Endothelial cell of umbilical vein (primary cell): ENCODE measurements around the gene MED27. TPM values are rescaled to one million over a fixed set of nuclear protein-coding genes. Genes with fewer than 3 reads are reported as not detected.

ENCODE experiments used
- BruUV-seq: library from RNA; stranded (reverse); fragments of 400-500 nt; replicated peaks from 2 replicates; lab custom pipeline; 2021; lab: Mats Ljungman, UMichigan
- CTCF ChIA-PET: fragments of 300-600, 350-600 bp; sonication (Branson Sonifier 250); formaldehyde crosslinking; loops from one replicate; lab custom pipeline; 2021; ENCODE audit warnings: antibody characterized with exemption, inconsistent platforms; lab: Charles Lee
- POLR2A ChIA-PET: fragments of 300-600, 350-600 bp; sonication (Branson Sonifier 250); formaldehyde crosslinking; loops from one replicate; lab custom pipeline; 2021; ENCODE audit warnings: antibody characterized with exemption, inconsistent platforms; lab: Charles Lee
- DNase-seq: peaks from one replicate; pipeline ENCODE4 v3.0.0-alpha.2; 2011; ENCODE audit warnings: low read depth, low spot score
- FAIRE-seq: peaks from 2 replicates; lab custom pipeline; 2011; peaks lifted over from hg19 to GRCh38; lab: Jason Lieb, UNC
- H2AFZ ChIP-seq: 2 replicates; pipeline ENCODE4 v1.6.0; 2012; ENCODE audit warnings: low read depth, low read length, control low read depth, inconsistent platforms
- H3K27ac ChIP-seq: 2 replicates; pipeline ENCODE4 v1.5.1; 2011; ENCODE audit warnings: low read depth, mild to moderate bottlenecking, control low read depth, low read length, moderate library complexity; ENCODE audit not compliant: insufficient read depth
- H3K27me3 ChIP-seq, 2 experiments: 2 replicates each; pipeline versions ENCODE4 v1.6.0 to v1.6.1; 2011; ENCODE audit warnings: low read length in 2 of 2, mixed read lengths in 1 of 2; ENCODE audit not compliant: control insufficient read depth in 2 of 2, insufficient read depth in 2 of 2
- H3K36me3 ChIP-seq, 2 experiments: 2 replicates in 1 of 2; 3 replicates in 1 of 2; pipeline ENCODE4 v1.5.1; 2011; ENCODE audit warnings: low read length in 2 of 2, mild to moderate bottlenecking in 1 of 2, moderate library complexity in 1 of 2; ENCODE audit not compliant: control insufficient read depth in 2 of 2, insufficient read depth in 2 of 2; ENCODE audit errors: extremely low read depth in 1 of 2
- H3K4me1 ChIP-seq: 3 replicates; pipeline ENCODE4 v1.5.1; 2011; ENCODE audit warnings: mild to moderate bottlenecking, low read length; ENCODE audit not compliant: control insufficient read depth, insufficient read depth; ENCODE audit errors: extremely low read depth
- H3K4me2 ChIP-seq: 2 replicates; pipeline ENCODE4 v1.6.1; 2011; ENCODE audit warnings: low read length, control low read depth, mixed read lengths; ENCODE audit not compliant: insufficient read depth
- H3K4me3 ChIP-seq, 3 experiments: fragments of 200-600 bp in 1 of 3; sonication (generic), shearing (Covaris generic) in 1 of 3; replicated peaks in 1 of 3; 2 replicates each; pipeline ENCODE4 v1.5.1; 2011 to 2016; ENCODE audit warnings: control low read depth in 3 of 3, low read length in 3 of 3, mild to moderate bottlenecking in 2 of 3, inconsistent platforms in 1 of 3, low read depth in 1 of 3, moderate library complexity in 1 of 3; ENCODE audit not compliant: insufficient read depth in 1 of 3
- H3K79me2 ChIP-seq: 2 replicates; pipeline ENCODE4 v1.6.0; 2012; ENCODE audit warnings: low read length, inconsistent platforms; ENCODE audit not compliant: control insufficient read depth, insufficient read depth
- H3K9ac ChIP-seq: replicated peaks from 2 replicates; pipeline ENCODE3; 2011; ENCODE audit warnings: low read length, control low read depth; ENCODE audit not compliant: insufficient read depth; ENCODE audit errors: extremely low read depth
- H3K9me1 ChIP-seq: replicated peaks from 3 replicates; pipeline ENCODE4 v1.6.0; 2011; ENCODE audit warnings: mild to moderate bottlenecking, low read length; ENCODE audit not compliant: control insufficient read depth, insufficient read depth; ENCODE audit errors: extremely low read depth
- H3K9me3 ChIP-seq: replicated peaks from 2 replicates; pipeline ENCODE4 v1.5.1; 2012; ENCODE audit warnings: low read length, inconsistent platforms; ENCODE audit not compliant: control insufficient read depth, insufficient read depth
- H4K20me1 ChIP-seq: replicated peaks from 2 replicates; pipeline ENCODE3; 2011; ENCODE audit warnings: mild to moderate bottlenecking, low read length; ENCODE audit not compliant: control insufficient read depth, insufficient read depth; ENCODE audit errors: extremely low read depth
- FOS ChIP-seq: IDR thresholded peaks from 2 replicates; pipeline ENCODE4 v1.6.1; 2011; ENCODE audit warnings: mild to moderate bottlenecking, low read length, moderate library complexity, borderline replicate concordance; ENCODE audit not compliant: insufficient read depth
- GATA2 ChIP-seq: IDR thresholded peaks from 2 replicates; pipeline ENCODE4 v1.7.0; 2011; ENCODE audit warnings: low read depth, mild to moderate bottlenecking, moderate library complexity, mixed read lengths, low read length; ENCODE audit not compliant: insufficient read length, insufficient read depth
- JUN ChIP-seq: IDR thresholded peaks from 2 replicates; pipeline ENCODE4 v1.6.1; 2011; ENCODE audit warnings: borderline replicate concordance, low read depth; ENCODE audit not compliant: insufficient read length, insufficient read depth
- MYC ChIP-seq: IDR thresholded peaks from one replicate; pipeline ENCODE4 v1.6.1; 2011; ENCODE audit warnings: mild to moderate bottlenecking, low read depth, low read length
- POLR2AphosphoS5 ChIP-seq: IDR thresholded peaks from 2 replicates; pipeline ENCODE4 v1.6.1; 2012; ENCODE audit warnings: low read depth, mild to moderate bottlenecking, control low read depth, low read length, moderate library complexity; ENCODE audit not compliant: insufficient read depth
- dilution Hi-C: fragments of 300-500 bp; cut with MboI; formaldehyde crosslinking; loops from one replicate; pipeline ENCODE4 v1.15.0; 2019; ENCODE audit warnings: low sequenced_read_pairs; ENCODE audit not compliant: extremely low pct_ligation_motif_present
- intact Hi-C: fragments of 100-400 bp; cut with micrococcal nuclease; formaldehyde crosslinking; loops from one replicate; pipeline ENCODE4 v1.10.0; 2022
- polyA plus RNA-seq, 4 experiments: library from polyadenylated mRNA; depleted of rRNA in 3 of 4; stranded (reverse) in 3 of 4; unstranded in 1 of 4; fragments of >200 nt; gene quantifications; 2 replicates each; pipeline versions ENCODE4 v1.2.1 to v1.2.3, GENCODE V29; 2011 to 2012; ENCODE audit warnings: missing spikeins in 1 of 4
- total RNA-seq: library from RNA; stranded (reverse); gene quantifications from 2 replicates; pipeline ENCODE4 v1.2.3, GENCODE V29; 2021
- TF ChIP-seq, protein P1 (sequence below), 2 donors: IDR thresholded peaks; 1 replicate in 1 of 2; 2 replicates in 1 of 2; pipeline ENCODE4 v1.5.1; 2011; ENCODE audit warnings: low read length in 2 of 2, mild to moderate bottlenecking in 2 of 2, moderate library complexity in 2 of 2, control low read depth in 1 of 2, inconsistent platforms in 1 of 2, low read depth in 1 of 2; ENCODE audit not compliant: insufficient read depth in 1 of 2; ENCODE audit errors: extremely low read depth in 1 of 2

MED27 gene
- total and polyA plus RNA-seq, 2 donors (not counting 3 experiments of a cell fraction or from before 2014, with no cell fraction given) = 27.9 to 47.8 TPM

DNA sequence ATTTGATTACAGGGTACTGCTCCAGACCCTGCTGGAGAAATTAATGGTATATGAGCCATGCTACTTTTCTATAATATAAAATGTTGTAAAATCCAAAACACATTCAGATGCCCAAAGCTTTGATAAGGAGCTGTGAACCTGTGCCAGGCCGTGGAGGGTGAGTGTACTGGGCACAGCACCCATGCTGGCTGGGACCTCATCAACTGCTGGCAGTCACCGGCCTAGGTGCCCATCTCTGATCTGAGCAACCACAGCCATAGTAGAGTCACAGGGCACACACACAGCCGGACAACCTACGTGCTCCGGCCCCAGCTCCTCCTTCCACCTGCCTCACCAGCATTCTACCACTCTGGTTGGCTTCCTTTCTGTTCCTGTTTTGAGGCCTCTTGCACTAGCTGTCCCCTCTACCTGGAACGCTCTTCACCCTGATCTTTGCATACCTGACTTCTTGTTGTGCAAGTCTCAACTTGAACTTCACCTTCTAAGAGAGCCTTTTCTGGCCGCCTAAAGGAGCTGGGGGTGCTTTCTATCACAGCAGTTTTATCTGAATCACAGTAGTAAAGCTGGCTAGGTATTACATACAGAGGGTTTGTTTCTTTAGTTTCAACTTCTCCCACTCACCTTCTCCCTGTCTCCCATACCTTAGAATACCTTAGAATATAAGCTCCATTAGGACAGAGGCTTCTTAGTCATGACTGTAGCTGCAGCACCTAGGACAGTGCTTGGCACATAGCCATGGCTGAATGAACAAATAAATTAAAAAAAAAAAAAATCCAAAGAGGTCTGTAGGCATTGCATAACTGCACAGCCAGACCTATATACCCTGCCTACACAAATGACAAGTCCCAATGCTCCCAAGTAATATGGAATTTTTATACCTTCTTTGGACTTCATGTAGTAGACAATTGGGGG is 51.7 kb downstream of the MED27 start:
- no peaks in the 10 kb centered on the region for H3K9me3 ChIP-seq
- H3K9me1 ChIP-seq = no peaks in the 10 kb centered on the region
- TF ChIP-seq GATA2 = no peak
- TF ChIP-seq FOS = no peak
- no peak for TF ChIP-seq JUN
- no peak for TF ChIP-seq POLR2AphosphoS5
- TF ChIP-seq, protein P1, sequence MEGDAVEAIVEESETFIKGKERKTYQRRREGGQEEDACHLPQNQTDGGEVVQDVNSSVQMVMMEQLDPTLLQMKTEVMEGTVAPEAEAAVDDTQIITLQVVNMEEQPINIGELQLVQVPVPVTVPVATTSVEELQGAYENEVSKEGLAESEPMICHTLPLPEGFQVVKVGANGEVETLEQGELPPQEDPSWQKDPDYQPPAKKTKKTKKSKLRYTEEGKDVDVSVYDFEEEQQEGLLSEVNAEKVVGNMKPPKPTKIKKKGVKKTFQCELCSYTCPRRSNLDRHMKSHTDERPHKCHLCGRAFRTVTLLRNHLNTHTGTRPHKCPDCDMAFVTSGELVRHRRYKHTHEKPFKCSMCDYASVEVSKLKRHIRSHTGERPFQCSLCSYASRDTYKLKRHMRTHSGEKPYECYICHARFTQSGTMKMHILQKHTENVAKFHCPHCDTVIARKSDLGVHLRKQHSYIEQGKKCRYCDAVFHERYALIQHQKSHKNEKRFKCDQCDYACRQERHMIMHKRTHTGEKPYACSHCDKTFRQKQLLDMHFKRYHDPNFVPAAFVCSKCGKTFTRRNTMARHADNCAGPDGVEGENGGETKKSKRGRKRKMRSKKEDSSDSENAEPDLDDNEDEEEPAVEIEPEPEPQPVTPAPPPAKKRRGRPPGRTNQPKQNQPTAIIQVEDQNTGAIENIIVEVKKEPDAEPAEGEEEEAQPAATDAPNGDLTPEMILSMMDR (IDR thresholded peaks at IDR 0.05; ENCODE audit: extremely low read depth in 1 of 2, insufficient read depth in 1 of 2, low read depth in 1 of 2, low read length in 2 of 2) = no peak
- no peak for TF ChIP-seq MYC
- H3K79me2 ChIP-seq = peaks cover 8% of the 10 kb centered on the region
- dilution Hi-C loops (no loop called here), intact Hi-C loops (no loop called here)
- no TSS peak for BruUV-seq
- no peaks in the 10 kb centered on the region for H3K36me3 ChIP-seq
- H3K9ac ChIP-seq = no peak overlapping the region
- ChIA-PET POLR2A (no interaction called here), CTCF (interaction anchor here (2.0 kb wide), 1 partner anchor 9 kb away, joined by 8 read pairs; no protein-coding TSS in a partner anchor)
- no peak for DNase-seq
- no peak for FAIRE-seq
- H4K20me1 ChIP-seq = no peaks in the 10 kb centered on the region
- no peak overlapping the region for H3K4me2 ChIP-seq
- no peak overlapping the region for H3K27ac ChIP-seq
- H3K4me1 ChIP-seq = no peaks in the 10 kb centered on the region
- no peak overlapping the region for H2AFZ ChIP-seq
- H3K4me3 ChIP-seq = no peak overlapping the region
- no peaks in the 10 kb centered on the region for H3K27me3 ChIP-seq
